BE2C (cell line): ENCODE data around the gene DMRTB1.

Experiments
- DNase-seq: peaks from one replicate; pipeline ENCODE4 v3.0.0-alpha.2; 2020
- H3K27me3 ChIP-seq: fragments of 250-450 bp; sonication (Bioruptor Pico); 2 replicates; pipeline ENCODE4 v1.5.1; 2020; ENCODE audit warnings: mild to moderate bottlenecking
- H3K36me3 ChIP-seq: fragments of 250-450 bp; sonication (Bioruptor Pico); 2 replicates; pipeline ENCODE4 v1.5.1; 2020; ENCODE audit warnings: mild to moderate bottlenecking
- H3K4me1 ChIP-seq: fragments of 250-450 bp; sonication (Bioruptor Pico); 2 replicates; pipeline ENCODE4 v1.5.1; 2020
- H3K4me3 ChIP-seq: 2 replicates; pipeline ENCODE4 v1.5.1; 2011; ENCODE audit warnings: low read depth, low read length
- H3K9me3 ChIP-seq: fragments of 250-450 bp; sonication (Bioruptor Pico); 2 replicates; pipeline ENCODE4 v1.5.1; 2020
- TF ChIP-seq, protein P1 (sequence below): IDR thresholded peaks from 2 replicates; pipeline ENCODE4 v1.5.1; 2012; ENCODE audit warnings: mild to moderate bottlenecking, low read depth, low read length

Gene DMRTB1

DNA sequence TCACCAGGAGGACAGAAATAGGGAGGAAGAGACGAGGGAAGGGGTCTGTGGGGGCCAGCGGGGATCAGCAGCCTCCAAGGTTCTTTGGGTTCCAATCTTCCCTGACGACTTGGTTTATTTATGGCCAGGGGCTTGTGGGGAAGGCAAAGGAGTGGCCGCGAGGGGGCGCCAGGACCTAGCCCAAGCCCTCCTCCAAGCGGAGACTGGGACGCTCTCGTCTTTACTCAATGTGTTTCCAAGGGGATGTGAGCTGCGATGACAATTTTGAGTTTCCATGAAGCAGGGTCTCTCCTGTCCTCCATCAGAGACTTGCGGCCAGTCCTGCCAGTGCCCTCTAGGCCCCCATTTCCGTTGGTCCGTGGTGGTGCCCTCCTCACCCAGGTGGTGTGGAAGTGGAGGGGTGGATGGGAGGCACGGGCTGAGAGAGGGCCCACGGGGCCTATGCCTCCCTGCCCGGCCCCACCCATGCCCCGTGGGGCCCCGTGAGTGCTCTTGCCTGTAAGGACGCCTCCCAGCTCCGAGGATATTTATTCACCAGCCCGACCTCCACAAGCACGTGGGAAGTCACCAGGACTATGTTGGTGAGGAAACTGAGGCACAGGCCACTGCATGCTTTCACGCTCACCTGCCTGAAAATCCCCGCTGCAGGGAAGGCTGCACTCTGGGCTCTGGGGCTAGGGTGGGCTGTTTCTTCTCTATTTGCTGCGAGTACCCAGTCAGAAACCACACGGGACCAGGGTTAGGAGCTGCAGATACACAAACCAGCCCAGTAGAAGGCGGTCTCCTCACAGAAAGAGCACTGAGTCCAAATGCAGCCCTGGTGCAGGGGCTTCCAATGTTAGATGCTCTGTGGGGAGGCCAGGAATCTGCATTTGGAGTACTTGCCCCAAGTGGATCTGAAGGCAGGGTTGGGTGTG is 26.5 kb downstream of the DMRTB1 start:
- no peaks in the 10 kb centered on the region for H3K36me3 ChIP-seq
- H3K9me3 ChIP-seq, result no peaks in the 10 kb centered on the region
- H3K4me3 ChIP-seq, result peak overlapping the region; percentile 16

GRCh38 chr1:53486395-53487026 is 27.3 kb downstream of the DMRTB1 start:
- TF ChIP-seq, protein P1, sequence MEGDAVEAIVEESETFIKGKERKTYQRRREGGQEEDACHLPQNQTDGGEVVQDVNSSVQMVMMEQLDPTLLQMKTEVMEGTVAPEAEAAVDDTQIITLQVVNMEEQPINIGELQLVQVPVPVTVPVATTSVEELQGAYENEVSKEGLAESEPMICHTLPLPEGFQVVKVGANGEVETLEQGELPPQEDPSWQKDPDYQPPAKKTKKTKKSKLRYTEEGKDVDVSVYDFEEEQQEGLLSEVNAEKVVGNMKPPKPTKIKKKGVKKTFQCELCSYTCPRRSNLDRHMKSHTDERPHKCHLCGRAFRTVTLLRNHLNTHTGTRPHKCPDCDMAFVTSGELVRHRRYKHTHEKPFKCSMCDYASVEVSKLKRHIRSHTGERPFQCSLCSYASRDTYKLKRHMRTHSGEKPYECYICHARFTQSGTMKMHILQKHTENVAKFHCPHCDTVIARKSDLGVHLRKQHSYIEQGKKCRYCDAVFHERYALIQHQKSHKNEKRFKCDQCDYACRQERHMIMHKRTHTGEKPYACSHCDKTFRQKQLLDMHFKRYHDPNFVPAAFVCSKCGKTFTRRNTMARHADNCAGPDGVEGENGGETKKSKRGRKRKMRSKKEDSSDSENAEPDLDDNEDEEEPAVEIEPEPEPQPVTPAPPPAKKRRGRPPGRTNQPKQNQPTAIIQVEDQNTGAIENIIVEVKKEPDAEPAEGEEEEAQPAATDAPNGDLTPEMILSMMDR, result no peak
- Histone ChIP-seq H3K9me3 (no peaks in the 10 kb centered on the region), H3K4me1 (no peaks in the 10 kb centered on the region), H3K36me3 (no peaks in the 10 kb centered on the region), H3K27me3 (no peaks in the 10 kb centered on the region), H3K4me3 (no peak overlapping the region)
- DNase-seq, result no peak

More for the DNA sequence above, 26.5 kb downstream of the DMRTB1 start:
- no peaks in the 10 kb centered on the region for H3K4me1 ChIP-seq
- DNase-seq, result peak; percentile 82
- no peaks in the 10 kb centered on the region for H3K27me3 ChIP-seq
- TF ChIP-seq, protein P1, result peak; percentile 77

DNA sequence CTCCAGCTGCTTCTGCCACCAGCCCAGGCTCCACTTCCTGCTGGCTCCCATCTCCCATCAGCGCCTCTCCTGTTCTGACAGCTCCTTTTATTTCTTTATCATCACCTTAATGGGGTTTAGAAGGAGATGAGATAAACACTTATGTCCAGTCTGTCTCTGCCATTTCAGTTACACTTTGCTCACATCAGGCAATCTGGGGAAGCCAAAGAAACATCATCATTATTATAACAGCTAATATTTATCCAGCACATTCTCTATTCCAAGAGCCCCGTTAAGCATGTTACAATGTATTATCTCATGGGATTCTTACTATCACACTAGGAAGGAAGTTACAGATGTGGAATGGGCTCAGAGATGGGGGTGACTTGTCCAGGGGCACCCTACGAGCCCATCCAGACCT is 31.2 kb downstream of the DMRTB1 start:
- Histone ChIP-seq H3K27me3 (no peaks in the 10 kb centered on the region), H3K9me3 (no peaks in the 10 kb centered on the region), H3K36me3 (no peaks in the 10 kb centered on the region), H3K4me1 (no peaks in the 10 kb centered on the region), H3K4me3 (no peak overlapping the region)
- TF ChIP-seq, protein P1, result no peak
- DNase-seq, result no peak

- TF ChIP-seq, protein P1, result no peak
- H3K36me3 ChIP-seq, result no peaks in the 10 kb centered on the region
- DNase-seq, result no peak
- no peaks in the 10 kb centered on the region for H3K4me1 ChIP-seq
- no peak overlapping the region for H3K4me3 ChIP-seq
- H3K27me3 ChIP-seq, result no peaks in the 10 kb centered on the region
- H3K9me3 ChIP-seq, result no peaks in the 10 kb centered on the region
Observed at GRCh38 chr1:53495633-53496345, 36.6 kb downstream of the DMRTB1 start.

GRCh38 chr1:53498555-53499131 is 39.4 kb downstream of the DMRTB1 start:
- Histone ChIP-seq H3K4me3 (no peak overlapping the region), H3K27me3 (no peaks in the 10 kb centered on the region), H3K4me1 (no peaks in the 10 kb centered on the region), H3K36me3 (no peaks in the 10 kb centered on the region), H3K9me3 (no peaks in the 10 kb centered on the region)
- TF ChIP-seq, protein P1, result no peak
- no peak for DNase-seq
